Mucosa of gallbladder (tissue), 1 donor: ENCODE measurements around the gene YWHAB. TPM values are rescaled to one million over a fixed set of nuclear protein-coding genes. Genes with fewer than 3 reads are reported as not detected.

Experiments
- DNase-seq: peaks from one replicate; pipeline ENCODE4 v3.0.0-alpha.2; 2020; ENCODE audit warnings: low spot score
- total RNA-seq: library from RNA; stranded (reverse); gene quantifications from one replicate; pipeline ENCODE4 v1.2.1, GENCODE V29; 2021
- donor health status: DM: no; HTN: no; CAD: no.

Gene YWHAB
- total RNA-seq, 1 donor from 2014 or later, result 178 TPM

DNA sequence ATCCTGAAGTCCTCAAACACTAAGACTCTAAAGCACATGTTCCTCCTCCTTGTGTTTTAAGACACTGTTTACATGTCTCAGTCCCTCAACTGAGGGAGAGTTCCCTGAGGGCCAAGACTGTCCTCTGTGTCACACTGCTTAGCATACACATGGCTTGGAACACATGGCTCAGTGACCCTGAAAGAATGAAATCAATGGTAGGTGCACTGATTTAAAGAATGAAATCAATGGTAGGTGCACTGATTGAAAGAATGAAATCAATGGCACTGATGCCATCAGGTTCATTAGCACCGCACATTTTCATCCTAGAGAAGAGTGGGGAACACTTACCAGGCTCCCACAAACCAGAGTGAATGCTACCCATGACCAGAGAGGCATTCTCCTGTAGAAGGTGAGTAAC is 64.9 kb downstream of the YWHAB start:
- DNase-seq, result no peak

DNA sequence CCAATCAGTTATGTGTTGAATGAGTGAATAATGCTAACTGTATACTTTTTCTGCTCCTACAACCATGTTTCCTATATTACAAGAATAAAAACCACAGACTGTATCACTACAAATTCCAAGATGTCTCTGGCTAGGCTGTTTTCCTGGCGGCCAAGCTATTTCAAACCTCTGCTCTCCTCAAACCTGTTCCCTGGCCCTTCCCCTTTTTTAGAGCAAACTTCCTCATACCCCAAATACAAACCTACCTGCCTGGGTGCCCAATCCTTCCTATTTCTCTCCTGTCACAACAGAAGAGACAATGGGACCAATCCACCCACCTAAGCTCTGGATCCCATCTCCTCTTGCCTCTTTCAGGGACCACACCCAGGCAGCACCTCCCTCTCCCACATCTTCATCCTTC is 67.2 kb downstream of the YWHAB start:
- no peak for DNase-seq

DNA sequence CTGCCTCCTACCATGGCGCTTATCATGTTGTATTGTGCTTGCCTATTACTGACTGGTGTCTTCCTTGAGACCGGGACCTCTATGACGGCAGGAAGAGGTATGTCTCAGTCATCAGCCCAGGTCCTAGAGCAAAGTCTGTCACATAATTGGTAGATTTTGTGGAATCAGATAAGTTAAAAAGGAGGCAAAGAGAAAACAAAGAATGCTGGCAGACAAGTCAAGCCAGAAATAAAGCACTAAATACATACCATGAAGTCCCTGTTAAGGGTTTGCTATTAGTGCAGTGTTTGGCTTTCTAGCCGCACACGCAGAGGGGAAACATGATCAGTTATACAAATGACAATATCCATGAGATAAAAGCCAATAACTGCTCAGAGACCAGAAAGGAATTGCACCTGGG is 68.7 kb downstream of the YWHAB start:
- no peak for DNase-seq

DNA sequence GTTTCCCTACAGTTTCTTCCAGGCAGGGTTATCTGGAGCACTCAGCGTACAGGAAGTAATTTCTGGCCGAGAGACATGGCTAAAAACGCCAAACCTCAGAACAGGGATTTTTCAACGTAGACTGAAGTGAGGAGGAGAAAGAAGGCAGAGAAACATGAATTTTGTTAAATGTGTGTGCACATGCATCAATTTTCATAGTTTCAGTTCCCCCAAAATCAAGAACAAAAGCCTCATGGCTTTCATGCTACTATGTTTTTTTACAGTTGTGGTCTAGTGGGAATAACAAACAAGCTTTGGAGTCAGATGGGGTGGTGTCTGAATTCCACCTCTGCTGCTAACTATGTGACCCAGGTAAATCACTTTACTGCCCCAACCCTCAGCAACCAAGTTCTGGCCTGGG is 69.8 kb downstream of the YWHAB start:
- DNase-seq, result no peak

- DNase-seq, result no peak
Measured at GRCh38 chr20:44956410-44956809, 70.9 kb downstream of the YWHAB start.

Other genes starting within 250 kb of the YWHAB start
- 5.1 TPM for gene ADA, start 234.0 kb upstream of the YWHAB start, total RNA-seq
- gene CCN5, start 170.3 kb upstream of the YWHAB start, total RNA-seq, result 1.6 TPM
- gene KCNK15, start 139.8 kb upstream of the YWHAB start, total RNA-seq, result 14.2 TPM
- 0.06 TPM for gene RIMS4, start 75.2 kb upstream of the YWHAB start, total RNA-seq
- gene PABPC1L, start 24.4 kb downstream of the YWHAB start, total RNA-seq, result 64.4 TPM
- gene TOMM34, start 74.7 kb downstream of the YWHAB start, total RNA-seq, result 21.4 TPM
- gene STK4, start 80.8 kb downstream of the YWHAB start, total RNA-seq, result 29.3 TPM
- gene KCNS1, start 215.4 kb downstream of the YWHAB start, total RNA-seq, result 11.2 TPM
- not detected for gene WFDC5, start 229.5 kb downstream of the YWHAB start, total RNA-seq
- not detected for gene WFDC12, start 238.8 kb downstream of the YWHAB start, total RNA-seq